ENCODE measurements around the gene LRMDA.

Gene LRMDA

GRCh38 chr10:76306856-76307255, 875.4 kb downstream of the LRMDA start:
- no peak for TF ChIP-seq CTCF (IDR thresholded peaks at IDR 0.05; ENCODE audit: insufficient read depth, low read depth, low read length, missing control alignments)
- no peak overlapping the region for H3K4me3 ChIP-seq (ENCODE audit: low read depth, low read length)
- no peak for DNase-seq (ENCODE audit: low read depth)

GRCh38 chr10:76309070-76309469, 877.6 kb downstream of the LRMDA start:
- TF ChIP-seq CTCF (IDR thresholded peaks at IDR 0.05; ENCODE audit: insufficient read depth, low read depth, low read length, missing control alignments), result no peak
- DNase-seq (ENCODE audit: low read depth), result no peak
- no peak overlapping the region for H3K4me3 ChIP-seq (ENCODE audit: low read depth, low read length)

- no peak for DNase-seq (ENCODE audit: low read depth)
- no peak overlapping the region for H3K4me3 ChIP-seq (ENCODE audit: low read depth, low read length)
- TF ChIP-seq CTCF (IDR thresholded peaks at IDR 0.05; ENCODE audit: insufficient read depth, low read depth, low read length, missing control alignments), result no peak
Observed at GRCh38 chr10:76309741-76310587, 878.5 kb downstream of the LRMDA start.

GRCh38 chr10:76310588-76311080, 879.2 kb downstream of the LRMDA start:
- DNase-seq (ENCODE audit: low read depth), result no peak
- TF ChIP-seq CTCF (IDR thresholded peaks at IDR 0.05; ENCODE audit: insufficient read depth, low read depth, low read length, missing control alignments), result no peak
- no peak overlapping the region for H3K4me3 ChIP-seq (ENCODE audit: low read depth, low read length)

GRCh38 chr10:76311752-76312636, 880.6 kb downstream of the LRMDA start:
- no peak overlapping the region for H3K4me3 ChIP-seq (ENCODE audit: low read depth, low read length)
- DNase-seq (ENCODE audit: low read depth), result peak; percentile 23
- peak; percentile 44 for TF ChIP-seq CTCF (IDR thresholded peaks at IDR 0.05; ENCODE audit: insufficient read depth, low read depth, low read length, missing control alignments)

- no peak overlapping the region for H3K4me3 ChIP-seq (ENCODE audit: low read depth, low read length)
- no peak for DNase-seq (ENCODE audit: low read depth)
- TF ChIP-seq CTCF (IDR thresholded peaks at IDR 0.05; ENCODE audit: insufficient read depth, low read depth, low read length, missing control alignments), result peak; percentile 8
Observed at GRCh38 chr10:76315240-76315639, 883.8 kb downstream of the LRMDA start.
